OCI-LY1 (cell line): ENCODE data around the gene DDR1.

Experiments used
- H2AFZ ChIP-seq: fragments of 200-600 bp; sonication (generic), shearing (Covaris generic); 2 replicates; pipeline ENCODE4 v1.6.0; 2014; ENCODE audit warnings: antibody characterized with exemption, mild to moderate bottlenecking, low read length
- H3F3A ChIP-seq: fragments of 200-600 bp; sonication (generic), shearing (Covaris generic); 2 replicates; pipeline ENCODE4 v1.6.0; 2014; ENCODE audit warnings: mild to moderate bottlenecking, antibody characterized with exemption, low read length, moderate library complexity; ENCODE audit not compliant: insufficient read depth
- H3K27ac ChIP-seq: fragments of 200-600 bp; sonication (generic); 2 replicates; pipeline ENCODE4 v1.5.1; 2014; ENCODE audit warnings: low read length, mixed run types, mild to moderate bottlenecking, low read depth; ENCODE audit not compliant: poor library complexity, severe bottlenecking
- H3K27me3 ChIP-seq: fragments of 200-600 bp; sonication (generic); 2 replicates; pipeline ENCODE4 v1.6.0; 2014; ENCODE audit warnings: antibody characterized with exemption, mild to moderate bottlenecking, low read length, moderate library complexity; ENCODE audit not compliant: insufficient read depth
- H3K36me3 ChIP-seq: fragments of 200-600 bp; sonication (generic); 2 replicates; pipeline ENCODE4 v1.6.1; 2014; ENCODE audit warnings: mild to moderate bottlenecking, antibody characterized with exemption, low read length, moderate library complexity, mixed read lengths; ENCODE audit not compliant: insufficient read depth
- H3K4me1 ChIP-seq: fragments of 200-600 bp; sonication (generic); 2 replicates; pipeline ENCODE4 v1.5.1; 2014; ENCODE audit warnings: mild to moderate bottlenecking, low read length, moderate library complexity; ENCODE audit not compliant: insufficient read depth, severe bottlenecking
- H3K4me2 ChIP-seq: fragments of 200-600 bp; sonication (generic), shearing (Covaris generic); 2 replicates; pipeline ENCODE4 v1.6.1; 2014; ENCODE audit warnings: low read length
- H3K4me3 ChIP-seq: fragments of 200-600 bp; sonication (generic); 2 replicates; pipeline ENCODE4 v1.5.1; 2014; ENCODE audit warnings: low read length, low read depth, mild to moderate bottlenecking, mixed read lengths; ENCODE audit not compliant: poor library complexity, severe bottlenecking
- H3K79me2 ChIP-seq: fragments of 200-600 bp; shearing (Covaris generic); 2 replicates; pipeline ENCODE4 v1.6.1; 2016; ENCODE audit warnings: mixed run types, low read length, mixed read lengths; ENCODE audit not compliant: insufficient read depth
- H3K9ac ChIP-seq: fragments of 200-600 bp; sonication (generic), shearing (Covaris generic); 2 replicates; pipeline ENCODE4 v1.6.1; 2014; ENCODE audit warnings: mild to moderate bottlenecking, low read length, mixed read lengths
- H3K9me2 ChIP-seq: fragments of 200-600 bp; sonication (generic), shearing (Covaris generic); 2 replicates; pipeline ENCODE4 v1.6.1; 2014; ENCODE audit warnings: low read depth, mild to moderate bottlenecking, low read length, mixed read lengths
- H3K9me3 ChIP-seq: fragments of 200-600 bp; shearing (Covaris generic); 2 replicates; pipeline ENCODE4 v1.6.1; 2014; ENCODE audit warnings: low read length, mixed read lengths
- H4K20me1 ChIP-seq: fragments of 200-600 bp; sonication (generic), shearing (Covaris generic); 2 replicates; pipeline ENCODE4 v1.6.0; 2016; ENCODE audit warnings: mild to moderate bottlenecking, low read length; ENCODE audit not compliant: insufficient read depth
- EZH2 ChIP-seq: fragments of 200-600 bp; sonication (generic), shearing (Covaris generic); IDR thresholded peaks from 2 replicates; pipeline ENCODE4 v1.8.0; 2017; ENCODE audit warnings: borderline replicate concordance, mixed run types, mild to moderate bottlenecking, antibody characterized with exemption, low read length, moderate library complexity, mixed read lengths
- TF ChIP-seq, protein P1 (sequence below): fragments of 200-600 bp; sonication (generic), shearing (Covaris generic); IDR thresholded peaks from 2 replicates; pipeline ENCODE4 v1.5.1; 2017; ENCODE audit warnings: mild to moderate bottlenecking, antibody characterized with exemption, low read length, moderate library complexity, mixed read lengths

DDR1 gene

GRCh38 chr6:30894935-30895334 lies 10.6 kb downstream of the DDR1 start:
- H3K9me3 ChIP-seq, result no peaks in the 10 kb centered on the region
- H3K36me3 ChIP-seq, result no peaks in the 10 kb centered on the region
- H3K79me2 ChIP-seq, result no peaks in the 10 kb centered on the region
- H3F3A ChIP-seq, result no peaks in the 10 kb centered on the region
- H3K9me2 ChIP-seq, result no peaks in the 10 kb centered on the region
- peaks cover 11% of the 10 kb centered on the region; the same call in 1 of the 2 replicates for H3K27me3 ChIP-seq
- no peak overlapping the region for H3K4me3 ChIP-seq
- no peaks in the 10 kb centered on the region for H3K4me1 ChIP-seq
- TF ChIP-seq EZH2, result no peak
- TF ChIP-seq, protein P1, sequence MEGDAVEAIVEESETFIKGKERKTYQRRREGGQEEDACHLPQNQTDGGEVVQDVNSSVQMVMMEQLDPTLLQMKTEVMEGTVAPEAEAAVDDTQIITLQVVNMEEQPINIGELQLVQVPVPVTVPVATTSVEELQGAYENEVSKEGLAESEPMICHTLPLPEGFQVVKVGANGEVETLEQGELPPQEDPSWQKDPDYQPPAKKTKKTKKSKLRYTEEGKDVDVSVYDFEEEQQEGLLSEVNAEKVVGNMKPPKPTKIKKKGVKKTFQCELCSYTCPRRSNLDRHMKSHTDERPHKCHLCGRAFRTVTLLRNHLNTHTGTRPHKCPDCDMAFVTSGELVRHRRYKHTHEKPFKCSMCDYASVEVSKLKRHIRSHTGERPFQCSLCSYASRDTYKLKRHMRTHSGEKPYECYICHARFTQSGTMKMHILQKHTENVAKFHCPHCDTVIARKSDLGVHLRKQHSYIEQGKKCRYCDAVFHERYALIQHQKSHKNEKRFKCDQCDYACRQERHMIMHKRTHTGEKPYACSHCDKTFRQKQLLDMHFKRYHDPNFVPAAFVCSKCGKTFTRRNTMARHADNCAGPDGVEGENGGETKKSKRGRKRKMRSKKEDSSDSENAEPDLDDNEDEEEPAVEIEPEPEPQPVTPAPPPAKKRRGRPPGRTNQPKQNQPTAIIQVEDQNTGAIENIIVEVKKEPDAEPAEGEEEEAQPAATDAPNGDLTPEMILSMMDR, result no peak
- no peak overlapping the region for H2AFZ ChIP-seq
- no peak overlapping the region for H3K4me2 ChIP-seq
- H3K9ac ChIP-seq, result no peak overlapping the region
- no peaks in the 10 kb centered on the region for H4K20me1 ChIP-seq
- no peak overlapping the region for H3K27ac ChIP-seq

DNA sequence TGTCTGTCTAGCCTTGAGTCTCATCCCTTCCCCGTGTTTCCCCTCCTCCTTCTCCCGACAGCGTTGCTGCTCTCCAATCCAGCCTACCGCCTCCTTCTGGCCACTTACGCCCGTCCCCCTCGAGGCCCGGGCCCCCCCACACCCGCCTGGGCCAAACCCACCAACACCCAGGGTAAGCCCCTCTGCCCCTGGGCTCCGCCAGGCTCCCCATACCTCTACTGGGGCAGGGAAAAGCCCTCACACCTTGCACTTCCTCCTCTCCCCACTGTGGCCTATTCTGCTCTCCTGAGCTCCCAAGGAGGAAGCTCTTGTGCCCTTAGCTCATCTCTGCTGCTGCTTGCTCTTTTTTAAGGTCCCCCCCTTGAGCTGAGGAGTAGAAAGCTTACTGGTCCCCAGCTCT lies 11.0 kb downstream of the DDR1 start:
- Histone ChIP-seq H3K27ac (no peak overlapping the region), H3K36me3 (no peaks in the 10 kb centered on the region), H3K4me1 (no peaks in the 10 kb centered on the region), H2AFZ (no peak overlapping the region), H3K27me3 (peaks cover 7% of the 10 kb centered on the region; the same call in 1 of the 2 replicates), H3K79me2 (no peaks in the 10 kb centered on the region), H4K20me1 (no peaks in the 10 kb centered on the region), H3K9ac (no peak overlapping the region), H3K9me3 (no peaks in the 10 kb centered on the region), H3K4me3 (no peak overlapping the region), H3F3A (no peaks in the 10 kb centered on the region), H3K9me2 (no peaks in the 10 kb centered on the region), H3K4me2 (no peak overlapping the region)
- TF ChIP-seq, protein P1, result no peak
- no peak for TF ChIP-seq EZH2

- Histone ChIP-seq H3K36me3 (no peaks in the 10 kb centered on the region), H3K27ac (no peak overlapping the region), H3K9me3 (no peaks in the 10 kb centered on the region), H3K4me2 (no peak overlapping the region), H3K4me3 (no peak overlapping the region), H2AFZ (no peak overlapping the region), H3F3A (no peaks in the 10 kb centered on the region), H3K79me2 (no peaks in the 10 kb centered on the region), H3K4me1 (no peaks in the 10 kb centered on the region), H3K9ac (no peak overlapping the region), H3K27me3 (no peaks in the 10 kb centered on the region), H3K9me2 (no peaks in the 10 kb centered on the region), H4K20me1 (no peaks in the 10 kb centered on the region)
- no peak for TF ChIP-seq EZH2
- TF ChIP-seq, protein P1, result no peak
Observed at GRCh38 chr6:30896541-30896940, 12.2 kb downstream of the DDR1 start.
